Measurements from ENCODE around the gene TOMM6.

- no peak for TF ChIP-seq EZH2 (IDR thresholded peaks at IDR 0.05; ENCODE audit: low read length, unreplicated experiment)
- TF ChIP-seq CTCF (conservative IDR thresholded peaks at IDR 0.05; ENCODE audit: low read depth, low read length) = no peak
- TF ChIP-seq EZH2phosphoT487 (IDR thresholded peaks at IDR 0.05; ENCODE audit: borderline replicate concordance, low read length) = no peak
Observed at GRCh38 chr6:41836660-41837052, 49.2 kb downstream of the TOMM6 start.
